GM21390 (cell line): ENCODE data around the gene STRA8.

ENCODE experiments used
- ATAC-seq: cut with Tn5 transposase; IDR thresholded peaks from one replicate; pipeline ENCODE4 v1.9.1; 2021; ENCODE audit not compliant: unreplicated experiment

STRA8 gene, protein sequence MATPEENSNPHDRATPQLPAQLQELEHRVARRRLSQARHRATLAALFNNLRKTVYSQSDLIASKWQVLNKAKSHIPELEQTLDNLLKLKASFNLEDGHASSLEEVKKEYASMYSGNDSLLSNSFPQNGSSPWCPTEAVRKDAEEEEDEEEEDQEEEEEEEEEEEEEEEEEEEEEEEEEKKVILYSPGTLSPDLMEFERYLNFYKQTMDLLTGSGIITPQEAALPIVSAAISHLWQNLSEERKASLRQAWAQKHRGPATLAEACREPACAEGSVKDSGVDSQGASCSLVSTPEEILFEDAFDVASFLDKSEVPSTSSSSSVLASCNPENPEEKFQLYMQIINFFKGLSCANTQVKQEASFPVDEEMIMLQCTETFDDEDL

DNA sequence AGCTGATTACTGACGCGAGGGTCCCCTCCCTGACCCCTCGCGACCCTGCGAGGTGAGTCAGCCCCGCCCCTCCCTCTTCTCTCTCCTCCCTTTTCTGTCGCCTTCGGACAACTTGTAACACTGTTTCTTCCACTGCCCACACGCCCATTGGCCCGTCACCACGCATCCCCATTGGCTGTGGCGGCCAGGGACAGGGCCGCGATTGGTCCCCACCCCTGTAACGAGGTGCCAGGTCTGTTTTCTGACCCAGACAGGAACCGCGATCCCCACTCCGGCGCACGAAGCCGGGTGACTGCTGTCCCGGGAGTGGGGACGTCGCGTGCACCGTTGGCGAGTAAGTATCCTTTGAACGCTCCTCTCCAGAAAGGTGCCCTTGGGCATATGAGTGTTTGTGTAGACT lies at the start of gene STRA8:
STRA8 (plus strand) TSS at position 269 of the 400 bp plus-strand sequence. CDS start 6,687 bp downstream, outside the sequence.
- ATAC-seq = no peak

DNA sequence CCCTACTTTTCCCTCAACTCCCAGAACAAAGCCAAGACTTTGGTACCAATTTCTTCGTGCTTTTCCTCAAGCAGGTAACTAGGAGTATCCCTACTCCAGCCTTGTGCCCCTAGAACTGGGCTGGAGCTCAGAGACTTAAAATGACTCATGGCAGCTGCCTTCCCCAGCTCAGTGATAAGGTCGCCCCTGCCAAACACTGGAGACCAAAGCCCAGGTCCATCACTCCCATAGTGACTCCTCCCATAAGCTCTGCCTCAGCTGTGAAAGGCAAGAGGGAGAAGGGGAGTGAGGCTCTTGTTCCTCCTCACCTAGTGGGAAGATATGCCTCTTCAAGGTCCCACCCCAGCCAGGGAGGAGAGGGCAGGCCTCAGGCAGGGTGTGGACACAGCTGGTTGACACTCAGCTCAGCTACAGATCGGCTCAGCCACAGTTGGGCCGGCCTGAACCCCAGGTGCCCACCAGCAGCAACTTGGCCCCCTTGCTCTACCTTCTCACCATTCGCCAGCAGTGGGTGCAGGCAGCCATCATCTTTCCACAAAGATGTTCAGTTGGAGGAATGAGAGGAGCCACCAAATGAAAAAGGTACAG lies 49.3 kb upstream of the STRA8 start:
- ATAC-seq = no peak

DNA sequence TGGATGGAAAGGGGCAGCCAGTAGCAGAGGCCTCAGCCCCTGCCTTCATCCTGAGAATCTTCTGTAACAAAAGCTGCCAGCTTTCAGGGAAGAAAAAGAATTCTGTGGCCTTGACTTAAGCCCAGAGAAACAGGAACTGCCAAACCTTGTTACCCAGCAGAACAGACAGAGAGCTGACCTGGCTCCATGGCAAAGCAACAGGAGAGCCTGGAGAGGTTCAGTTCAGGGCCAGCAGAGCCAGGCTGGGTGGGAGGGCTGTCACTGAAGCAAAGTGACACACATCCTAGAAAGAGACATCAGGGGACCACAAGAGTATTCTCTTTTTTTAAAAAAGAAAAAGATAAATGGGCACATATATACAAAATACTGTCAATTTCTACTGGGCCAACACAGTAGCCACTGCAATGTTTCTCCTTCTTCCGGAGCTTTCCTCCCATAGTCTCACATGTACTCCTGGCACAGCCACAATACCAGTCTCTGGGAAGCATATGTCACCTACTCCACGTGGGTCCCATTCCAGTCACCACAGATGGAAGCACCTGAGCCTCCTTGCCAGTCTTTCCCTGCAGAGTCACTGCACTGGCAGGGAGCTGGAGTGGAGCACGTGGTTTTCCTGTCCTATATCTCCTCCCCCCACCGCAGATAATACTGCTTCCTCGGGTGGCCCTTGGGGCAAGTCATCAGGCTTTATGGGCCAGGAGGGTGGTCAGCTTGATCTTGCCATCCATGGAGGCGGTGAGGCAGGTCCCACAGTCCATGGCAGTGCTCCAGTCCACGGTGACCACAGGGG lies 48.0 kb upstream of the STRA8 start:
- ATAC-seq = no peak

DNA sequence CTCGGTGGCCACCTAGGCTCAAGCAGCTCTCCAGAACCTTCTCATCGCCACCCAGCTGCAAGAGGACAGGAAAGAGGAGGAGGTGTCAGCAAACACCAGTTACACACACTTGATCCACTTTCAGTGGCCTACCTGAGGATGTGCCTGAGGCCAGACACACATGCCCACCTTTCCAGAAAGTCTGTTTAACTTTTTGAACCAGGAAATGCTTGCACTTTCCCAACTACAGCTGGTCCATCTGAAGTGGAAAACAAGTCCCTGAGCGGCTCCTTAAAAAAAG lies 47.4 kb upstream of the STRA8 start:
- no peak for ATAC-seq

DNA sequence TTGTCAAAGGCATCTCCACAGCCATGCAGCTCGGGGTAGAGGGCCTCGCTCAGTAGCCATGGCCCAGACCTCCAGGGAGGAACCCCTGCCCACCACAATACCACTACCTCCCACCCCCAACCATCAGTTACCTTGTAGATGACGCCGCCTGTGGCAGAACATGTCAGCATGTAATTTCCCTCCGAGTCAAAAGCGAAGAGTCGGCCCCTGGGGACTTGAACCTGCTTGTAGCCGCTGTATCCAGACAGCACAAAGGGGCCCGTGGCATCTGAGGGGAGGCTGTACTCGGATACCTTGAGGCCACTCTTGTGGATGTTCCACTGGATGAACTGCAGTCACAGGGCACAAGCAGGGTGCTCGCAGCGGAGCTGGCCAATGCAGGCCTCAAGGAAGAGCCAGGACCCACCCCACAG lies 46.8 kb upstream of the STRA8 start:
- peak; percentile 68 for ATAC-seq

DNA sequence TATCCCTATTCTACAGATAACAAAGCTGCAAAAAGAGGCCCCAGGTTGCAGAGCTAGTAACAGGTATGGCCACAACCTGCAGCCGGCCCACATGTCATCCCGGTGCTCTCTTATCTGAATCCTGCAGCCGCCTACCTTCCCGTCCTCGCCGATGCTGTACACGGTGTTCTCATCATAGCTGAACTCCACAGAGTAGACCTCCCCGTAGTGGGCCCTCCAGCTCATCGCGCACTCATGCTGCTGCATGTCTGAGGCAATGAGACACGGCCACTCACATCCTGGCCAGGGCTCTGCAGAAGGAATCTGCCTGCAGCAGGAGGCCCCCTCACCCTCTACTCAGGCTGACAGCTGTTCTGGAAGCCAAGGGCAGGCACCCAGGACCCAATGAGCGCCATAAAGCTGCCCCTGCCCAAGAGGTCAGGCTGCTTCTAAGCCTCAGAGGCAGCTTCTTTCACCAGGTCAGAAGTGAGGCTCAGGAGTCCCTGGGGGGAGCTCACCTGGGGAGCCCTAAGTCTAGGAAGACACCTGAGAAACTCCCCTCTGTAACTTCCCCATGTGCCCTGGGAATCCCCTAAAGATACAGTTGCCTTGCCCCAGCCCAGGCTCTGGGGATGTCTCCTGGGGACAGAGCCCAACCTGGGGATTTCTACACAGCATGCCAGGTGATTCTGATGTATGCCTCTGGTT lies 45.2 kb upstream of the STRA8 start:
- peak; percentile 32 for ATAC-seq

DNA sequence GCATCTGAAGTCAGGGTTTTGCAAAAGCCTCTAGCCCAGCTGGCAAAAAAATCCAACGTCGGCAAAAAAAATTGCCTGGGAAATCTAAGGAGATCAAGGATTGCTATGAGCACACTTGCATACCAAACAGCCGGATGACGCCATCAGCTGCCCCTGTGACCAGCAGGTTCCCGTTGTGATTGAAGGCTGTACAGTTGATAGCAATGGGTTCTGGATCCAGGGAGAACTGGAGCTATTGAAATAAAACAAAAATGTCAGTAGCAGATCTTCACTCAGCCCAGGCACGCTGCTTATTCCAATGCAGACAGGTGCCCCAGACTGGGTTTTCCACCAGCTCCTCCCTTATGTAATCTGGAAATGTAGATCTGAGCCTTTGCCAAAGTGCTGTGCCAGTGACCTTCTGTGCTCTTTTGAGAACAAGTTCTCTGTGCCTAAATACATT lies 44.4 kb upstream of the STRA8 start:
- ATAC-seq = no peak

DNA sequence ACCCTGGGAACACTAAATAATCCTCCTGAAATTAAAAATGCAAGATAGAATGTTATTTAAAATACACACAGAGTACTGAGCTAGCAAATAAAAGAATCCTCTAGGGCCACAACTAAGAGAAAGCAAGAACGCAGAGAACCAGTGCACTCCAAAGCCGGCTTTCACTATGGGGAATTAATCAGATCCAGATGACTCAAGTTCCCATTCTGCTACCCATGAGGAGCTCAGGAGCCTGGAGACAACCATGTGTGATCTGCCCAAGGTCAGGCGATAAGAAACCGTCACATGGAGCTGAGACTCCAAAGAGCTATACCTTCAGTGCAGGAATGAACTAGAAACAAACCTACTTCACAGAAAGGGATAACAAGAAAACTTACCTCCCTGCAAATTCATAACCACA lies 43.7 kb upstream of the STRA8 start:
- no peak for ATAC-seq

DNA sequence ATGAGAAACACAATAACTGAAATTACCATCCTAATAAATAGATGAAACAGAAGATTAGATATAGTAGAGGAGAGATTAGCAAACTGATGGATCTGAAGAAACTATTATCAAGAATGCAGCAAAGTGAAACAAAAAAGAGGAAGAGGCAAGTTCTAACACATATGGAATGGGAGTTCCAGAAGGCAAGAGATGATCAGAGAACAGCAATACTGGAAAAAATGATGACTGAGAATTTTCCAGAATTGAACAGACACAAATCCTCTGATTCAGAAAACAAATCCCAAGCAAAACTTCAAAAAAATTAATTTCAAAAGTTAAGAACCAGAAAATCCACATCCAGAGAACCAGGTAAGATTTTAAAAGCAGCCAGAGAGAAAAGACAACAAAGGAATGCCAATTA lies 42.9 kb upstream of the STRA8 start:
- ATAC-seq = no peak

DNA sequence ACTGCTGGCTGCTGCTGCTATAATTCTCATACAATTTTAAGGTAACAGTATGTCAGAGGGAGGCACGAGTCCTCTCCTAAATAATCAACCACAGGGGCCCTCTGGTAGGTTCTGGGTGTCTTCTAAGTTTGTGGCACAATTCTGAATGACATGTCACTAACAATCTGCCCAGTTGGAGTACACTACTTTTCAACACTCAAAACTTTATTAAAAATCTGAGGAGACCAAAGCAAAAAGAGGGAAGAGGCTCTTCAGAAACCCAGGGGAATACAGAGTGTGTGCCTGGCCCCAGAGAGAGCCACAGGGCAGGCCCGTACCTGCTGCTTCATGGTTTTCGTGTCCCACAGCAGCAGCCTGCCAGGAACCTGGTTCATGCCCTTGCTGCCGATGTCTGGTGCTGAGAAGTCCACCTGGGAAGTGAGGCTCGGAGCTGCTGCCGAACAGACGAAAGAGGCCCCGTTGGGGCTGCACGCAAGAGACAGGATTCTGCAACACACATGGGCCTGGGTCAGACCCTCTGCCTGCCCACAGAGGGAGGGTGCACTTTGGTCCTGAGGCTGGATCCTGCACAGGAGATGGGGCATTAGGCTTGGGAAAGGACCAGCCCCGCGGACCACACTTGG lies 40.6 kb upstream of the STRA8 start:
- ATAC-seq = no peak

DNA sequence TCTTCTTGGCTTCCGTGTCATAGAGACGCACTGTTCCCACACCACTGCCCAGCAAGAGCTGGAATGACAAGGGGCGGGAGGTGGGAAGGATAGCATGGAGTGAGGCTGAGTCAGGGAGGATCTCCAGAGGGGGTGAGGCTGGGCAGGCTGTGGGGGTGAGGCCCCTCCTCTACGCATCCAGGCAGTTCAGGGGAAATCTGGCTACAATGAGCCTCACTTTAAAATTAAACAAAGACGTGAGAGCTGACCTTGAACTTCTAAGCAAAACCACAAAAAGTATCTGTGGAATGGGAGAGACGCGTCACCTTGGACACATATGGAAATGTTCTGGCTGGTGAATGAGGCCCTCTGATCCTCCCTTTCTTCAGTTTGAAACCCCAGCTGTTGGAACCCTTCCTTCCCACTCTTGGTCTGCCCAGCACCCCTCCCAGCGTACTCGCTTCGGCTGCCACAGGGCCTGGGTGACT lies 40.0 kb upstream of the STRA8 start:
- ATAC-seq = no peak

DNA sequence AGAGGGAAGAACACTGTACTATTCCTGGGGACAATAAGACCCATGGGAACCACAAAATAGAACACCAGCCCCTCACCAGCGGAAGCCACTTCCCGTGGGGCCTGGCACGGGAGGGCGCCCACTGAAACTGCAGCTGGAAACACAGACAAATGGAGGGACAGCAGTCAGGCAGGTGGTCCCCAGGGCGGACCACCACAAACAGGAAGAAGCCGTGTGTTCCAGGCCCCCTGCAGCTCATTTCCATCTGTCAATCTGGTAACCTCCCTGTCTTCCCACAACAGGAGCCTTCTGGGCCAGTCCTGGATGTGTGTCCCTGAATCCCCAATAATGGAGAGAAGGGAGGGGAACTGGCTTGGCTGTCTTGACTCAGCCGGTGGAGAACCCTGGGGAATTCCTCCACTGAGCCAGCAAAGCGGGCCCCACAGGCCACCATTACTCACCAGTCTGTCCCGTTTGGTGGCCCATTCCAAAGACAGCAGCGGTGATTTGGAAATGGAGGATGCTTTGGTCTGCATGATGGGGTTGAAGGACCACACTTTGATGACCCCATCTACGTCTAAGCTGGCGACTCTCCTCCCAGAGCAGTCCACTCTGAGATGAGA lies 39.0 kb upstream of the STRA8 start:
- no peak for ATAC-seq

DNA sequence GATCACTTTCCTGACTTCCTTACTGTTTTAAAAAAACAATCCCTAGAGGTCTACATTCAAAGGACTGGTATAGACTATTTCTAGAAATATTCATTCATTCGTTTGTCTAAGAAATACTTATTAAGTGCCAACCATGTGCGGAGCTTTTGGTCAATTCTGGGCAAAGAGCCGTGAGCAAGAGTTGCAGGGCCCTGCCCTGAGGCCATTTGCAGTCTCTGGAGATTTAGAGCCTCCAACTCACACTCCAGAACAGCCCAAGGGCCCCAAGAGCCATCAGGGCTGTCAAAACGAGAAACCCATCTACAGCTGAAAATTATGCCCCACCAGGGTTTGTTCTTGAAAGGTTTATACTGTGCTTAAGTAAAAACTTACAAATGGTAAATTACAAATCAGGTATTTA lies 38.5 kb upstream of the STRA8 start:
- no peak for ATAC-seq

DNA sequence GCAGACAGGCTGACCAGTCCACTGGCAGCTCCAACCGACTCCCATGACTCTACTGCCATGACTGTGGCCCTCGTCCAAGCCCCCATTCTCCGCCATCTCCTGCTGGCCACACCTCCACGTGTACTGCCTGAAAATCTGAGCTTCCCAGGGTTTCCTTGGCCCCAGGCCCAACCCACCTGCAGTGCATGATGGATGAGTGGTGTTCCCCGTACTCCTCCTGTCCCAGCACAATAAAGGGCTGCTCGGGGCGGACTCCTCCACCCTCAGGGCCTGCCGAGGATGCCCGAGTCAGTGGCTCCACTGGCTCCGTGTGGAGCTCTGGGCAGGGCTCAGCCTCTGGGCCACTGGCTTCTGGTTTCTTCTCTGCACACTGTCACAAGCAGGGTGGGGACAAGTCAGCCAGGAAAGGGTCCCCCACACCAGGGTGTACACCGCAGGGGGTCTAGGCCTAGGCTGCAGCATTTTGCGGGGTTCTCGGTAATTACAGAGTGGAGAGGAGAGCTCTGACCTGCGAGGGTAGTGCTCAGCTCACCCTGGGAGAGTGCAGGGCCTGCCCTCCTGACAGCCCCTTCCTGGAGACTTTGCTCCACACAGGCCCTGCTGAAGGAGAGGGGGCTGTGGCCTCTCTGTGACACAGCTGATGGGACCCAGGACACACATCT lies 37.5 kb upstream of the STRA8 start:
- no peak for ATAC-seq

DNA sequence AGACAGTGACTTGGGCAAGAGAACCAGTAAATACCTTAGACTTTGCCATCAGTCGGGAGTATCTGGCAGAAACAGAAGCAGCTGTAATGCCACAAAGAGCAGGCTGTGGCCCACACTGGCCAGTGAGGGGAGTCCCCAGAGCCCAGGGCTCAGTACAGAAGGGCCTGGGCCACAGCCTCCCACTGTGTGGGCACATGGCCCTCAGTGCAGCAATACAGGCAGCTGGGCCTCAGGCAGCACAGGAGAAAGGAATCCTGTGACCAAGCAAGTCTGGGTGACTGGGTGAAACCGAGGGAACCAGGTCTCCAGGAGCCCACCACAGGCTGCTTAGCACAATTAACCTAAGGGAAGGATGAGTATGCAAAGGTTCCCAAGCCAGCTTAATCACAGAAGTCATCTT lies 36.3 kb upstream of the STRA8 start:
- no peak for ATAC-seq

DNA sequence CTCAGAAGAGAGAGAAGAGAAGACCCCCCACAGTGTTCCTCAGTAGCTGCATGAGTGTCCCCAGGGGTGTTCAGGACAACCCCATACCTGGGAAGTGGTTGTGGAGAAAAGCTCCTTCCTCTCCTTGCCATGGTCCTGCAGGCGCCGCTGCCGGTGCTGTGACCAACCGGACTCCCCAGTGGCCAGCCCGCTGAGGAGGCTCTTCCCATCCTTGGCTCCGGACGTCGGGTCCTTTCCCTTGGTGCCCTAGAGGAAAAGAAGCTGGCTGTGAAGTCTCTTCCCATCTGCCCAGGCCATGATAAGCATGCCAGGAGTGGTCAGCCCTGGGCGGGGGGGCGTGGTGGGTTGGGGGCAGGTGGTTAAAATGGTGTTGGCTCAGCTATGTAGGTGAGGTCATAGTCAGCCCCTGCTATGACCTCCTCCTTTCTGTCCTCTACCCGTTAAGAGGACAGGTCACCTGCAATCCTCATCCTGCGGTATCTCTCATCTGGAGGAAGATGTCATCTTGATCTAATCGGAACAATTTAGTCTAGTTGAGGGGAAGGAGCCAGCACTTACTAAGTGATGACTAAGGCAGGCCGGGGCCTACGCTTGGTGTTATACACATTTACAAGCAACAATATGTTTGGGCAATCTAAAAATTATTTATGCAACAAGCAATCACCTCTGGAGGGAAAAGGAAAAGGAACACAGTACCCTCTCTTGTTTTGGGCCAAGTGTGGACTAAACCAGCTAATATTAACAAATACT lies 35.6 kb upstream of the STRA8 start:
- ATAC-seq = no peak

DNA sequence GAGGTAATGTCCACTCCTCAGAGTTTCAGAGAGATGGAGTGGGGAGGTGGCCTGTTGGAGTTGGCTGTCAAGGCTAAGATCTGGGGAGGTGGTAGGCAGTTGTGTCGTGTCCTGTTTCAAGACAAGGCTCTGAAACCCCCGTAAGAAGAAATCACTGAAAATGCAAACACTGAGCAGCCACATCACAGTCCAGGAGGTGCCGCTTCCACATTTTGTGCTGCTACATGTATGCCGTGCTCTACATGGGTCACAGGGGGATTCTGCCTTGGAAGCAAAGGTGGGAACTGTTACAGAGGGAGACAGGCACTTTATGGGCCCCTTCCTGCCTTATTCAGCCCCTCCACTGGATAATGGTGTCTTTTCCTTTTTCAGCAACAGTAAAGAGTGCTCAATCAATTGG lies 34.2 kb upstream of the STRA8 start:
- no peak for ATAC-seq

DNA sequence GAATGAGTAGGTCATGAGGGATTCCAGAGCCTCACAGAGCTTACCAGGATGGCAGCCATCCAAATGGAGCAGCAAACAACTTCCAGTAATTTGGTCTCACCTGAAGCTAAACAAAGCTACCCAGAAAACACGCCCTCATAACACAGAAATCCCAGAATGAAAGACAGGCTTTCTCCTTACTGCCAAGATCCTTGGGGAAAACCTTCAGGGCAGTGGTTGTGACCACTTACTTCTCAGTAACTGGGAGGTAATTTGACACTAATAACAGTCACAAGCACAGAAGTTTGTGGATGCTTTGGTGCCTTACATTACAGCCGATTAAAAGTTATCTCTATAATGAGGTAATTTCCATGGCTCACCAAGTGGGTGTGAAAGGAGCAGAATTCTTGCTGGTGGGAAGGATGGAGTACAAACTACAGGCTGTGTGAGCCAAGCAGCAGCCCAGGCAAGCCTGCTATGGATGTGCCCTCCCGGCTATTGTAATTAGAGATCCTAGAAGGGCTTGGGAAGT lies 32.8 kb upstream of the STRA8 start:
- no peak for ATAC-seq

DNA sequence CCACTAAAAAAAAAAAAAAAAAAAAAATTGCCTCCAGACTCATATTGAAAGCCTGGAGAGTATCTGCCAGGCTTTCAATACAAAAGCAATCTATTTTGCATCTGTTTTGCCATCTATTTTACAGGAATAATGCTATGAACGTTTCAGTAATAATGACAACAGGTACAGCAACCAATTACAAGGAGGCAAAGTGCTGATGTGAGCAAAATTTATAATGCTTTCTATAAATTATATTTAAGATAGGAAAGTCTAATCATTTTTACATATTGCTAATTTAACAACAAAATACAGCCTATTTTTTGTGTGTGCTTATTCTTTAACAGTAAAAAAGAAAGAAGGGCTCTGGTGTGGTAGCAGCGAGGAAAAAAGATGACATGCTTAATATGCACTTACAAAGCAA lies 32.3 kb upstream of the STRA8 start:
- no peak for ATAC-seq
